ENCODE data around the gene ZNF362. TPM values are rescaled to one million over a fixed set of nuclear protein-coding genes. Genes with fewer than 3 reads are reported as not detected.

ZNF362 gene
- total and polyA plus RNA-seq, 2 of the 13 experiments (the other 11 are each of a cell fraction or from before 2014, with no cell fraction given): 8.3 to 14.2 TPM

DNA sequence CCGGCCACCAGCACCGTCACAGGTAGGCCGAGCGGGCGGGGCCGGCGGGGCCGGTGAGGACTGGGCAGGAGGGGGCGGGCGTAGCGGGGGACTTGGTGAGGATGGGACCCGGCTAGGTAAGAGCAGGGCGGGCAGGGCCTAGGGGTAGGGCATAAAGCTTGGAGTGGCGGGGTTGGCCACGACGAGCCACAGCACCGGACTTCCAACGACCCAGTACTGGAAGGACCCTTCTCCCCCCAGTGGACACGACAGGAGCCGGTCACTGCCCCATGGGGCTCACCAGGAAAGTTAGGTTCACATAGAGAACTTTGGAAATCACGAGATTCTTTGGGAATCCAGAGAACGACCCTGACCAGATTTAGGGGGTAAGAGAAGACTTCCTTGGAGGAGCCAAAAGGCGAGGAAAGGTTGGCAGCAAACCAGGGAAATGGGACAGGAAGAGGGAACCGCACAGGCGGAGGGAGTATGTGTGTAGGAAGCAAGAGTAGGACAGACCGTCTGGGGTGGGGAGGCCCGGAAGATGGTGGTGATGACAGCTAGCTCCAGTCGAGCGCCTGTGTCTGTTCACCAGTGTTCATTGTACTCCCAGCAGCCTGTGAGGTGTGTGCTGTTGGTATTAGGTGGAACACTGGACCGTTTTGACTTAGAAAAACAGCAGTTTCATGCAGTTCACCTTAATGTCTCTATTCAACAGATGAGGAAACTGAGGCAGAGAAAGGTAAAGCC, 20.4 kb downstream of the ZNF362 start (continued):
- TF ChIP-seq, protein P1, sequence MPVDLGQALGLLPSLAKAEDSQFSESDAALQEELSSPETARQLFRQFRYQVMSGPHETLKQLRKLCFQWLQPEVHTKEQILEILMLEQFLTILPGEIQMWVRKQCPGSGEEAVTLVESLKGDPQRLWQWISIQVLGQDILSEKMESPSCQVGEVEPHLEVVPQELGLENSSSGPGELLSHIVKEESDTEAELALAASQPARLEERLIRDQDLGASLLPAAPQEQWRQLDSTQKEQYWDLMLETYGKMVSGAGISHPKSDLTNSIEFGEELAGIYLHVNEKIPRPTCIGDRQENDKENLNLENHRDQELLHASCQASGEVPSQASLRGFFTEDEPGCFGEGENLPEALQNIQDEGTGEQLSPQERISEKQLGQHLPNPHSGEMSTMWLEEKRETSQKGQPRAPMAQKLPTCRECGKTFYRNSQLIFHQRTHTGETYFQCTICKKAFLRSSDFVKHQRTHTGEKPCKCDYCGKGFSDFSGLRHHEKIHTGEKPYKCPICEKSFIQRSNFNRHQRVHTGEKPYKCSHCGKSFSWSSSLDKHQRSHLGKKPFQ (CRISPR knock-in tag; IDR thresholded peaks at IDR 0.05; ENCODE audit: insufficient replicate concordance): no peak
- TF ChIP-seq CREM (IDR thresholded peaks at IDR 0.05): no peak
- TF ChIP-seq CREM (CRISPR knock-in tag; IDR thresholded peaks at IDR 0.05): no peak
- TF ChIP-seq HNRNPLL (IDR thresholded peaks at IDR 0.05; ENCODE audit: low read depth, low read length, poor library complexity, severe bottlenecking): no peak
- no peak for TF ChIP-seq IRF1 (CRISPR knock-in tag; IDR thresholded peaks at IDR 0.05; ENCODE audit: low read depth)
- no peak for TF ChIP-seq ZNF775 (CRISPR knock-in tag; IDR thresholded peaks at IDR 0.05; ENCODE audit: borderline replicate concordance)
- TF ChIP-seq ZNF446 (CRISPR knock-in tag; IDR thresholded peaks at IDR 0.05): no peak
- TF ChIP-seq, protein P2, sequence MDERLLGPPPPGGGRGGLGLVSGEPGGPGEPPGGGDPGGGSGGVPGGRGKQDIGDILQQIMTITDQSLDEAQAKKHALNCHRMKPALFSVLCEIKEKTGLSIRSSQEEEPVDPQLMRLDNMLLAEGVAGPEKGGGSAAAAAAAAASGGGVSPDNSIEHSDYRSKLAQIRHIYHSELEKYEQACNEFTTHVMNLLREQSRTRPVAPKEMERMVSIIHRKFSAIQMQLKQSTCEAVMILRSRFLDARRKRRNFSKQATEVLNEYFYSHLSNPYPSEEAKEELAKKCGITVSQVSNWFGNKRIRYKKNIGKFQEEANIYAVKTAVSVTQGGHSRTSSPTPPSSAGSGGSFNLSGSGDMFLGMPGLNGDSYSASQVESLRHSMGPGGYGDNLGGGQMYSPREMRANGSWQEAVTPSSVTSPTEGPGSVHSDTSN (CRISPR knock-in tag; IDR thresholded peaks at IDR 0.05): no peak

Measured in HepG2 (cell line).